GM04504 (cell line): ENCODE measurements around the gene STUM.
"Not testable (repeated sequence)": the region's sequence is repeated elsewhere in the genome, so short reads cannot be mapped to it uniquely, and the experiment has no call there.

Experiments used
- DNase-seq: peaks from one replicate; pipeline ENCODE4 v3.0.0-alpha.2; 2012; ENCODE audit warnings: low read depth

The STUM gene

GRCh38 chr1:226627050-226627755, 78.6 kb downstream of the STUM start:
- no peak for DNase-seq

- DNase-seq, result no peak
Measured at GRCh38 chr1:226627924-226628611, 79.5 kb downstream of the STUM start.

DNA sequence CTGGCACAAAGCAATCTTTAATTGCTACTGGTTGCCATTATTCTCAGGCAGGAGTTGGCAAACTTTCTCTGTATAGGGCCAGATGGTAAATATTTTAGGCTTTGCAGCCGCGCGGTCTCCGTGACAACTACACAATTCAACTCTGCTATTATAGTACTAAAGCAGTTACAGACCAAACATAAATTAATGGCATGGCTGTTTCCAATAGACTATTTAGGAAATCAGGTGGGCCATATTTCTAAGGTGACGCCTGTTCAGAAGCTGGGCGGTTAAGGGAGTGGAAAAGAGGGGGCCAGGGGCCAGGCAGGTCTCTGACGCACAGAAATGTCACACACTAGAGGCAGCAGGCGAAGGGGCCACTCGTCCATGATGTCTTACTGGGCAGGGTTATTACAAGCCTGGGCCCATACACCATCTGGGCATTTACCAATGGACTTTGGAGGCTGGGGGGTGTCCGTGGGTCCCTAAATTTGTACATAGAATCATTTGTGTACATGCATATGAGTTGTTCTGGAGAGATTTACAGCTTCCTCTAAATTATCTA, 80.1 kb downstream of the STUM start:
- no peak for DNase-seq

DNA sequence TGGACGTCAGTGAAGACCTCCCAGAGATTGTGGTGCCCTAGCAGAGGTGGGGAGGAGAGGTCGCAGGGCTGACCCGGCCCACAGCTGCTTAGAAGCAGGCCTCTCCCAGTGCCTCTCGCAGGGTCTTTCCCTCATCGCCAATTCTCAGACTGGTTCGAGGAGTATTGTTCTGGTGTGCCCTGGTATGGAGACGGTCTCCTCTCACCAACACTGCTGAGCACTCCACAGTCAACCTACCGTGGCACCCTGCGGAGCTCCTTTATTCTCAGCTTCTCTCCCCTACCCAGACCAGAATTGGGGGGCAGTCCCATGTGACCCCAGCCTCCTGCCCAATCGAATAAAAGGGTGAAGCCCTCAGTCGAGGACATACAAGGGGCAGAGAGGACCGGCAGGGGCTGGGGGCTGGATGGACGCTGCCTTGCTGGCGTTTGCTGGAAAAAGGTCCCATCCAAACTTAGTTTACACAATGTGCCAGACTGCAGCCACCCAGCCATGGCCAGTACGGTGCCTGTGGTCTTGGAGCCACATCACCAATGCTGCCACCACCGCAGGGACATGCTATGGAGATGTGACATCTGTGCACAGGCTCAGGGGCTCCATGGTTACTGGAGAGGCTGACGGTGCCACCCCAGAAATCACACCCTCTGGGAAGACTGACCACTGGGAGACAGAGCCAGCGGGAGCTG, 80.8 kb downstream of the STUM start:
- no peak for DNase-seq

GRCh38 chr1:226629896-226630550, 81.5 kb downstream of the STUM start:
- DNase-seq, result no peak

GRCh38 chr1:226630592-226630991, 82.0 kb downstream of the STUM start:
- DNase-seq, result no peak

- DNase-seq, result no peak
Measured at GRCh38 chr1:226631229-226632000, 82.9 kb downstream of the STUM start.

DNA sequence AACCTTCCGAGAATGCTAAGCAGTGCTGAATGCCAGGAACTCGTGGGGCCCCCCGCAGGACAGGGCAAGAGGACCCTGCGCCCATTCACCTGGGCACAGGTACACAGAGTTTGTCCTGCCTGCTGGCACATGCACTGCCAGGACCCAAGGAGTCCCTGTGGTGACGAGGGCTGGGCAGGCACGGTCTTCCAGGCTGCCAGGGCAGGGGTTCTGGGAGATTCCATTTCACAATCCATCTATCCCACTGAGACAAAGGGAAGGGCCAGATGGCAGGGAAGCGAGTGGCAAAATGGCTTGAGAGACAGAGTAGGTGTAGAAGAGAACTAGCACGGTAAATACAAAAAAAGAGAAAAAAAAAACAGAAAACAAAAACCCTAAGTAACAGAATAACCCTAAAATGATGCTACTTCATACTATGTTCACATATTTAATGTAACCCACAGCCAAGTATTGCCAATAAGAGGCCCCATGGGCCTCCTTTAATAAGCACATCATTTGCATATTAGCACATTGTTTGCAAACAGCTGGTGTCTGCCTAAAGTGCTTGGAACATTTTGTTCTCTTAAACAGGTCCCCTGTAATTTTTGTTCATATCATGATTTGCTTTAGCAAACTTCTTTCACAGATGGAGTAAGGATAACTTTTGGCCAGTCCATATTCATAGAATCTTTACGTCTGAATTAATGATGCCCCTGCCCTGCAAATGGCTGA, 83.8 kb downstream of the STUM start:
- no peak for DNase-seq

- no peak for DNase-seq
Measured at GRCh38 chr1:226632922-226633351, 84.4 kb downstream of the STUM start.

GRCh38 chr1:226633541-226634165, 85.1 kb downstream of the STUM start:
- DNase-seq, result no peak

- no peak for DNase-seq
Measured at GRCh38 chr1:226634166-226634588, 85.6 kb downstream of the STUM start.

- DNase-seq, result no peak
Measured at GRCh38 chr1:226634611-226635246, 86.2 kb downstream of the STUM start.

- no peak for DNase-seq
Measured at GRCh38 chr1:226635456-226635941, 86.9 kb downstream of the STUM start.

DNA sequence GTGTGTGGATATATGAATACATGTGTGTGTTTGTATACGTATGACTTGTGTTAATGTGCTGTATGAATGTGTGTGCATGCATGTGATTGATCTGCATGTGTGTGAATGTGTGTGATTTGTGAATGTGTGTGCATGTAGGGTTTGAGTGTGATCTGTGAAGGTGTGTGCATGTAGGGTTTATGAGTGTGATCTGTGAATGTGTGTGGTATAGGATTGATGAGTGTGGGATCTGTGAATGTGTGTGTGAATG, 88.2 kb downstream of the STUM start:
- no peak for DNase-seq

DNA sequence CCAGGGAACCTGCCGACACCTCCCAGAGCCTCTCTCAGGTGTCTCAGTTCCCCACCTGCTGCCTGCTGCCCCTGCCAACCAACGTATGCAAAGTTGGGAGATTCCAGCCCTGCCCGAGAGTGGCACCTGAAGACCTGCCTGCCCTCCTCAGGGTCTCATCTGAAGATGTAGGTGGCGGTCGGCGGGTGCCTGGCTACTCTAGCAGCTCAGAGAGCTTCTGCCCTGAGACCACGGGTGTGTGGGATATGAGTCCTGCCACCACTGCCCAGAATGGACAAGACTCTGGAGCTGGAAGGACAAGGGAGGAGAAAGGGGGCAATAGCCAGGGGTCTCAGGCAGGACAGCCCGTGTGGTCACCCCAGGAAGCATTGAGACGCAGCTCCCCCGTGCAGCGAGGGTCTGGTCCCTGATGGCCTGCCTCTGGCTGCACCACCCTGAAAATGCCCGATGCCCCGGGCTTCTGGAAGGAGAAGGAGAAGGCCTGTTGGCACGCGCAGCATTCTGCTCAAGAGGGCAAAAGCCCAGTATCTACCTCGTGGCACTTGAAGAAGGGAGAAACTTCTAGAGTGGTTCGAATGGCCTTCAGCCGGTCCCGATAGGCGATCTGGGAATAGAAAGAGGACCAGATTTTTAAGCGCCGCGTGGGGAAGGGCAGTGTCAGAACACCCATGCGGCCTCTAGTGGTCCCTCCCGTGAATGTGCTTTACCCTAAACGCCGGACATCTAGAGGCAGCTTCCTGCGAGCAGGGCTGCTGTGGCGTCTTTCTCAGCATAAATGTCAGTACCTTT, 88.8 kb downstream of the STUM start:
- DNase-seq, result peak; percentile 28

DNA sequence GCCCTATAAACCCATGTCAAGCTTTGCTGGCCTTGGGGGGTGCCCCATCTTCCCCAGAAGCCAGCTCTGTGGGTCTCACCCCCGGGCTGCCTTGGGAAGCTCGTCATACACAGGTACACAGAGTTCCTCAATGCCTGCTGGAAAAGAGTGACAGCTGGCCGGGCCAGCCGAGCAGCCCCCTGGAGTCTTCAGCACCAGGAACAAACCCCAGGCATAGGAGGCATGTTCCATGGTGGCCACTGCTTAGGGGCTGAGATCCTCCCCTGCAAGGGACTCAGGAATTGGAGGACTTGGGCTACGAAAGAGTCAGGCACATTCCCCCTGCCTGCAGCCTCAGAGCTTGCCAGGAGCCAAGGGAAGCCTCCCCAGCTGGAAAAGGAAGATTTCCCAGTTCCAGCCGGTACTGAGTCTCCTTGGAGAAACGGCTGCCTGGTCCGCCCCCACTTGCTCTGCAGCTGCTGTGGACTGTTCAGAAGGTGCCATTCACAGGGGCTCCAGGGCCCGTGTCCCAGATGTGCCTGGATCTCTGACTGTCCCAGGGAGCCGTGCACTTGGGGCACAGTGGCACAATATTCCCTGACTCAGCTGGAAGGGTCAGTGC, 89.5 kb downstream of the STUM start:
- DNase-seq, result no peak

DNA sequence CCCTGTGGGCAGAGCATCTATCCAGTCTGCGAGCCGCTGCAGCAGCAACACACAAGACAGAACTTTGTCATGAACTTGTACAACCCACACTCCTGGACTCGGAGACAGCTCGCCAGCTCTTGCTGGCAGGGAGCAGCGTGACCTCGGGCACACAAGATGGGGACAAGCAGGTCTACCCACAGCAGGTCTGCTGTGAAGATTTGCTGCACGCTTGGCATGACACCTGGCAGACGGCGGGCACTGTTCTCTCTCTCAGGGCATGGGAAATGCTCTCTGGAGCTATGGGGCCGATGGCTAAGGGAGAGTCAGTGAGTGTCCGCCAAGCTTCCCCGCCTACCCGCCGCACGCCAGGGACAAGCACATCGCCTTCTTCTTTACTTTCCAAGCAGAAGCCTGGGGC, 90.0 kb downstream of the STUM start:
- DNase-seq, result no peak

- DNase-seq, result not testable (repeated sequence)
Measured at GRCh38 chr1:226639206-226639605, 90.6 kb downstream of the STUM start.

- DNase-seq, result no peak
Measured at GRCh38 chr1:226639631-226640061, 91.1 kb downstream of the STUM start.
